Measurements from ENCODE around the gene LRRC74A.
"Not testable (repeated sequence)": the region's sequence is repeated elsewhere in the genome, so short reads cannot be mapped to it uniquely, and the experiment has no call there.

LRRC74A gene

DNA sequence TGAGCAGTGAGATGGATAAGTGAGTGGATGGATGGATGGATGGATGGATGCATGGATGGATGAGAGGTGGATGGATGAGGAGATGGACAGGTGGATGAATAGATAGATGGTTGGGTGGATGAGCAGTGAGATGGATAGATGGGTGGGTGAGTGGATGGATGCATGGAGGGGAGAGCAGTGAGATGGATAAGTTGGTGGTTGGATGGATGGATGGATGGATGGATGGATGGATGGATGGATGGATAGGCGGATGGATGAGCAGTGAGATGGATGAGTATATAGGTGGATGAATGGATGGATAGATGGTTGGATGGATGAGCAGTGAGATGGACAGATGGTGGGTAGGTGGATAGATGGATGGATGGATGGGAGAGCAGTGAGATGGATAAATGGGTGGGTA is 30.6 kb downstream of the LRRC74A start:
- no peak for DNase-seq

GRCh38 chr14:76861574-76862255 is 35.5 kb downstream of the LRRC74A start:
- no peak for DNase-seq

- DNase-seq, result no peak
Measured at GRCh38 chr14:76862546-76863282, 36.5 kb downstream of the LRRC74A start.

DNA sequence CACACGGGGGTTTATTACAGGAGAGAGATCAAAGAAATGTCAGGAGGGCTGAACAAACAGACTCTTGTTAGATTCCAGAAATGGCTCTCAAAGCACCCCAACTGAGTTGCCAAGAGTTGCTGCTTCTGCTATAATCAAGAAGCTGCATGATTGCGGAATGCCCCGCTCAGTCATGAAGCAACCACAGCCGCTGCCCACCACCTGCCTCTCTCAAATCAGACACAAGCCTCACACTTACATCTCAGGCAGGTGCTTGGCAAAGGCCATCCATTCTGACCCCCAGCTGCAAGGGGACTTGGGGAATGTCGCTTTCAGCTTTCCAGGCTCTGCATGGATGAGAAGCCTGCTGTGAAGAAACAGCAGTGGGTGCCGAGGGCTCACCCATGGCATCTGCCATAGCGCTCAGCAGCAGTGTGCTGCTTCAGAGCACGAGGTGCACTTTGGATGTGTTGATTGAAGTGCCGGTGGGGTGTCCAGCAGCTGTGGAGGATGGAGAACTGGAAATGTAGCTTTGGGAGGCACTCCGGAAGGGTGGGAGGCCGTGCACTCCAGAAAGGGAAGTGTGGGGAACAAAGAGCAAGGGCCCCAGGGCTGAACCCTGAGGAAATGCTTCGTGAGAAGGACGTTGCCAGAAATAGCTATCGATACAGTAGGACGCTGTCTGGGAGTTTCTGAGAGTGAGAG is 37.7 kb downstream of the LRRC74A start:
- no peak for DNase-seq

GRCh38 chr14:76866456-76866855 is 40.2 kb downstream of the LRRC74A start:
- no peak for DNase-seq

- DNase-seq, result no peak
Measured at GRCh38 chr14:76867516-76868453, 41.6 kb downstream of the LRRC74A start.

- no peak for DNase-seq
Measured at GRCh38 chr14:76868454-76869170, 42.4 kb downstream of the LRRC74A start.

- no peak for DNase-seq
Measured at GRCh38 chr14:76870166-76870565, 44.0 kb downstream of the LRRC74A start.

DNA sequence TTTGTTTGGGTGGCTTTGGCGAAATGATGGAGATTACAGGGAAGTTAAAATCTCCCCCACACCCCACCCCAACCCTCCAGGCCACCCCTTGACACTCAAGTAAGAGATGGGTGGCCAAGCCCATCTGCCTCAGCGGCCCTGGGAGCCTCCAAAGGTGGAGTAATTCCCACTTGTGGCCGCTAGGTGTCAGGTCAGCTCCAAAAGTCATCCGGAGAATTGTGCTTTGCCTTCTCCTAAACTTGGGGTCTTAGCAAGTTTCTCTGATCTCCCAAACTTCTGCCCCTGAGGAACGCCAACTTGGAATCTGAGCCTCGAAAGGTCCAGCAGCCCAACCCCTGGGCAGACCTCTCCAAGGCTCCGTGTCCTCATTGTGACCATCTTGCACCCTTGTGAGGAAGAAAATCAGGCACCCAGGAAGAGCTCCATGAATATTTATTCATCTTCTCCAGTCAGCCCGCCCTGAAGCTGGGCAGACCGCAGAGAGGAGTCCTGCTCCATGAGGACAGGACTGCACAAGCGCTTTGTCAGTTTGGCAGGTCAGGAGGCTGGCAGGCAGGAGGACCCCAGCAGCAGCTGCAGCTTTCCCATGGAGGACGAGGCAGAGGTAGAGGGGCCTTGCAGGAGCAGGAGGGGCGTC is 46.7 kb downstream of the LRRC74A start:
- peak; percentile 24 for DNase-seq

DNA sequence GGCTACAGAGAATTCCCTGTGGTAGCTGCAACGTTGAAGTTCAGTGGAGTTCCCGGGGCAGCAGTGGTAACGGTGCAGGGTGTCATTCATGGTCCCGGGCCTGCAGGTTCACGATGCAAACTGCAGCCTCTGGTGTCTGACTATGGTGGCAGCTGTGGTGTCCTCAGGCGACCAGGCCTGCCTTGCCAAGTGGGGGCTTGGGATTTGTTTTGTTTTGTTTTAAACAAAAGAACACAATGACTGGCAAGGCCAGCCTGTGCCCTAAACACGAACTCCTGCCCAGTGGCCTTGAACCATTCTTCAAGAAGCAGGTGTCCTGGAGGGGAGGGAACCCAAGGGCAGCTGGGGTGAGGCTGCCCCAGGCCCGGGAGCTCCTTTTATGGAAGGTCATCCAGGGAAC is 48.5 kb downstream of the LRRC74A start:
- no peak for DNase-seq

DNA sequence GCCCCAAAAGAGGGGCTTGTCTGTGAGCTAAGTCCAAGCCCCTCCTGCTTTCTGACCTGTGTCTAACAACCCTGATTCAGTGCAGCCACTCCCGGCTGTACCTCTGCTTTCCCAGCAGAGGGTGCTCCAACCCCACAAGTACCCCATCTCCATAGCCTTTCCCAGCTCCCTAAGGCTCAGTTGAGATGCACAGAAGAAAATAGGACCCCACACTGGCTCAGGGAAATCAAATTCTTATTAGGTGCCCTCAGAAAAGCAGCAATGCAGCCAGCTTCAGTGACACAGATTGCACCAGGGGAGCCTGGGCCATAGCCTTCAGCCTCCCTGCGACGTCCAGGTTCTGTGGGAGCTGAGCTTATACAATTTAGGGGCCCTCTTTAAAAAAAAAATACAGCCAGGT is 49.9 kb downstream of the LRRC74A start:
- DNase-seq, result peak; percentile 44

DNA sequence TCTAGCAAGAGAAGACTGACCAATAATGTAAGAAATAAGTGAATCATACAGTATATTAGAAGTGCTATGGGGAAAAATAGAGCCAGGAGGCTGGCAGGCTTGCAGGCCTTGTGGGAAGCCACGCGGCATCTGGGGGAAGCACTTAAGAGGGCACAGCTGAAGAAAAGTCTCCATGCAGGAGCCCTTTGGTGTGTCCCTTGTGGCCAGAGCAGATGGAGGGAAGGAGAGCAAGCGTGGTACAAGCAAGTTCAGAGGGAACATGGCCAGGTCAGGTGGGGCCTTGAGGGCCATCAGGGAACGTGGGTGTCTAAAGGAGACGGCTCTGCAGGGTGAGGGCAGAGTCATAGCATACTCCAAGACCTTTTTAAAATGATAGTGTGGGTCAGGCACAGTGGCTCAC is 51.7 kb downstream of the LRRC74A start:
- no peak for DNase-seq

- DNase-seq, result no peak
Measured at GRCh38 chr14:76880449-76880848, 54.2 kb downstream of the LRRC74A start.

DNA sequence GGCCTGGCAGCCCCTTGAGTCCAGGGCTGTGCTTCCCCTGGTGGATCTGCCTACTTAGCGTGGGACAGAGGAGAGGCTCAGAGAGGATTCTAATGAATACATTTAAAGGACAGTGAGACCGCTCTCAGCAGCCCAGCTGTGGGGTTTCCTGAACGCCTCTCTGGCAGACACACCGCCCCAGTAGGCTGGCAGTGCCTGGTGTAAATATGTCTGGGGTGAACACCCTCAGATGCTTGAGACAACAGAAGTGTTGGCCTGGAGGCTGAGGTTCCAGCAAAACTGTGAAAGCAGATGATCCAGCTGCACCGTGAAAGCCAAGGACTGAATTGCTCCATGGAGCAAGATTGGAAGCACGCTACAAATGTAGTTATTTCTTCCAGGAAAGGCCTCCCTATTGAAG is 55.1 kb downstream of the LRRC74A start:
- no peak for DNase-seq

DNA sequence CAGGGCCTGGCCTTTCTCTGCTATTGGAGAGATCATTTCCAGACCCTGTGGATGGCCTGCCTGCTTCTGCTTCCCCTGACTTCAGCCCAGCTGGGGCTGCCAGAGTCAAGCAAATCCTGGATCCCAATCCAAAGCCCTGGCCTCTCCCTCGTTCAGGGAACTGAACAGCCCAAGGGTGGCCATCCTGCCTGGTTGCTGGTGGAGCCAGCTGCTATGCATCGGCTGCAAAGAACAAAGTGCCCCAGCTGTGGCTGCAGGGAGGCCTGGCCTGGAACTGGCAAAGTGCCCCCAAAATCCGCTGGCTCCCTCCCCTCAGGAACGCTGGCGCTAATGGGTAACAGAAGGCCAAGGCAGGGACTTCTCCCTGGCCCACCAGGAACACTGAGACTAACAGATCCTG is 56.4 kb downstream of the LRRC74A start:
- no peak for DNase-seq

DNA sequence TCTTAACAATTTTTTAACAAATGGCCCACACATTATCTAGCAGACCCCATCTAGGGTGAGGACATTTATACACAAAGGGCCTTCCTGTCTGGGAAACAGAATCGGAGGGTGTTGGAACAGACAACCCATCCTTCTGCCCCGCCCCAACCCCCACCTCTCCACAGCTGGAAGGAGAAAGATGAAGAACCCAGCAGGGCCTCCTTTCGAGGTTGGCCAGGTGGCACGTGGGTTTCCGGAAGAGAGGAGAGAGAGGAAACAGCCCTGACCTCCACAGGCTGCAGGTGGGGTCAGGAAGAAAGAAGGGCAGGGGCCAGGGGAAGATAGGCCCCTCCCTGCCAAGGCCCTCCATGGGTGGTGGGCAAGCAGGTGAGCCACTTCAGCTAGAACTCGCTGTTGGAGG is 57.2 kb downstream of the LRRC74A start:
- no peak for DNase-seq

- DNase-seq, result no peak
Measured at GRCh38 chr14:76884394-76884793, 58.2 kb downstream of the LRRC74A start.

GRCh38 chr14:76884853-76885276 is 58.7 kb downstream of the LRRC74A start:
- no peak for DNase-seq

DNA sequence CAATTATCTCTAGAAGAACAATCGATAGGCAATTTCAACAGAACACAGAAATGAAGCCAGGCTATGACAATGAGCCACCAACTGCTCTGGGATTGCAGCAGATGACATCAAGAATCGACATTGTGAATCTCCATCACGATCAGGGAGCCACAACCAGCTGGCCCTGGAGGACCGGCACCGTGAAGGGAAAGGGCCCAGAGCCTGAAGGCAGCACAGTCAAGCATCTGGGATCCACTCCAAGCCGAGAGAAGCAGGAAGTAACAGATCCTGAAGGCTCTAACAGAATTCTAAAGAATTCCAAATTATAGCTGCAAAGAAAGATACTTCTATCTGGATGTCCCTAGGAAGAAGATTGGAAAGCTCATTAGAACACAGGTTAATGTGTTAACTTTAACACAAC is 61.0 kb downstream of the LRRC74A start:
- no peak for DNase-seq

GRCh38 chr14:76891391-76891790 is 65.2 kb downstream of the LRRC74A start:
- no peak for DNase-seq

DNA sequence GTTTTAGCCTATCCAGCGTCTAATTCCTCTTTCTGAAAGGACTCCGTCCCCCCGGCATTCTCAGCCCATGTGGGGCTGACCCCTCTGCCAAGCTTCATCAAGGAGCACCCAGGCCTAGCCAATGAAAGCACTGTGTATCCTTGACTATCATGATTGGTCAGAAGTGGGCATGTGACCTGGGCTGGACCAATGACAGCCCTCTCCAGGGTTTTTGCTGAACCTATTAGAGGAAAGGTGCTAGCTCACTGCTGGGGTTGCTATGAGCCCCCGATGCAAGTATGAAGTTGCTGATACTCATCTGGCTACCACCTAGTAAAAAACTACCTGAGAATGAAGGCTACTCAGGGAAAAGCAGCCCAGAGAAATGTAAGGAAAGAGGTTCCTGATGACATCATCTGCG is 68.1 kb downstream of the LRRC74A start:
- no peak for DNase-seq

DNA sequence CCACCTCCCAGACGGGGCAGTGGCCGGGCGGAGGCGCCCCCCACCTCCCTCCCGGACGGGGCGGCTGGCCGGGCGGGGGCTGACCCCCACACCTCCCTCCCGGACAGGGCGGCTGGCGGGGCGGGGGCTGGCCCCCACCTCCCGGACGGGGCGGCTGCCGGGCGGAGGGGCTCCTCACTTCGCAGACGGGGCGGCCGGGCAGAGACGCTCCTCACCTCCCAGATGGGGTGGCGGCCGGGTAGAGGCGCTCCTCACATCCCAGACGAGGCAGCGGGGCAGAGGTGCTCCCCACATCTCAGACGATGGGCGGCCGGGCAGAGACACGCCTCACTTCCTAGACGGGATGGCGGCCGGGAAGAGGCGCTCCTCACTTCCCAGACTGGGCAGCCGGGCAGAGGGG is 71.8 kb downstream of the LRRC74A start:
- DNase-seq, result not testable (repeated sequence)

All from T1000 (cell line).